HepG2 (cell line): ENCODE measurements around the gene SLC26A2.

Source experiments
- EZH2 ChIP-seq: conservative IDR thresholded peaks from 2 replicates; pipeline ENCODE4 v1.6.1; 2012; ENCODE audit warnings: mild to moderate bottlenecking, low read depth, low read length, moderate library complexity
- MIXL1 ChIP-seq: IDR thresholded peaks from 2 replicates; pipeline ENCODE4 v1.6.1; 2016
- TAF1 ChIP-seq: sonication (generic); formaldehyde crosslinking; IDR thresholded peaks from 2 replicates; pipeline ENCODE4 v1.4.0; 2020; ENCODE audit warnings: missing genetic modification reagents
- TARDBP ChIP-seq: sonication (generic); formaldehyde crosslinking; IDR thresholded peaks from 2 replicates; pipeline ENCODE4 v1.8.0; 2022; ENCODE audit warnings: mild to moderate bottlenecking, missing genetic modification reagents
- ZBTB21 ChIP-seq: sonication (generic); formaldehyde crosslinking; IDR thresholded peaks from 2 replicates; pipeline ENCODE4 v1.4.0; 2020; ENCODE audit warnings: missing genetic modification reagents
- ZNF333 ChIP-seq: sonication (generic); formaldehyde crosslinking; IDR thresholded peaks from 2 replicates; pipeline ENCODE4 v1.4.0; 2020; ENCODE audit warnings: mild to moderate bottlenecking, missing genetic modification reagents, borderline replicate concordance
- TF ChIP-seq, protein P1 (sequence below): IDR thresholded peaks from 2 replicates; pipeline ENCODE4 v1.6.1; 2018; ENCODE audit warnings: missing genetic modification reagents
- TF ChIP-seq, protein P2 (sequence below): IDR thresholded peaks from 2 replicates; pipeline ENCODE4 v1.6.1; 2016; ENCODE audit warnings: low read depth

DNA sequence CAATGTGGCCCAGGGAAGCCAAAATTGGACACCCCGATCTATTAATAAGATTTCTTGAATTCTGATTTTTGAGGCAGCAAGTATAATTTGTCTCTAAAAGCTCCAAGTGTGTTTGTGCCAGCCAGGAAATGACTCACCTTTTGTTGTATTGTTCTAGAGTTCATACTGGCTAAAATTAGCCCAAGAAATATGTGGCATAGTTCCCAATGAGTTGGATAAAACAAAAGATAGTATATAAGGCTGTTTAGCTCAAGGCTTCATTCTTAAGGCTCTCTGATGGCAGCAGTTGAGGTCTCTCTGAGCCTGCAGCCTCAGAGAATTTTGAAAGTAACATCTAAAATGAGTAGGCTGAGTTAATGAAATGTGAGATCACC is 61.6 kb downstream of the SLC26A2 start:
- TF ChIP-seq MIXL1 (CRISPR knock-in tag) (no peak), ZBTB21 (CRISPR knock-in tag) (no peak), ZNF333 (no peak), TARDBP (no peak), EZH2 (no peak), TAF1 (no peak)
- TF ChIP-seq, protein P1, sequence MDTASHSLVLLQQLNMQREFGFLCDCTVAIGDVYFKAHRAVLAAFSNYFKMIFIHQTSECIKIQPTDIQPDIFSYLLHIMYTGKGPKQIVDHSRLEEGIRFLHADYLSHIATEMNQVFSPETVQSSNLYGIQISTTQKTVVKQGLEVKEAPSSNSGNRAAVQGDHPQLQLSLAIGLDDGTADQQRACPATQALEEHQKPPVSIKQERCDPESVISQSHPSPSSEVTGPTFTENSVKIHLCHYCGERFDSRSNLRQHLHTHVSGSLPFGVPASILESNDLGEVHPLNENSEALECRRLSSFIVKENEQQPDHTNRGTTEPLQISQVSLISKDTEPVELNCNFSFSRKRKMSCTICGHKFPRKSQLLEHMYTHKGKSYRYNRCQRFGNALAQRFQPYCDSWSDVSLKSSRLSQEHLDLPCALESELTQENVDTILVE: no peak
- TF ChIP-seq, protein P2, sequence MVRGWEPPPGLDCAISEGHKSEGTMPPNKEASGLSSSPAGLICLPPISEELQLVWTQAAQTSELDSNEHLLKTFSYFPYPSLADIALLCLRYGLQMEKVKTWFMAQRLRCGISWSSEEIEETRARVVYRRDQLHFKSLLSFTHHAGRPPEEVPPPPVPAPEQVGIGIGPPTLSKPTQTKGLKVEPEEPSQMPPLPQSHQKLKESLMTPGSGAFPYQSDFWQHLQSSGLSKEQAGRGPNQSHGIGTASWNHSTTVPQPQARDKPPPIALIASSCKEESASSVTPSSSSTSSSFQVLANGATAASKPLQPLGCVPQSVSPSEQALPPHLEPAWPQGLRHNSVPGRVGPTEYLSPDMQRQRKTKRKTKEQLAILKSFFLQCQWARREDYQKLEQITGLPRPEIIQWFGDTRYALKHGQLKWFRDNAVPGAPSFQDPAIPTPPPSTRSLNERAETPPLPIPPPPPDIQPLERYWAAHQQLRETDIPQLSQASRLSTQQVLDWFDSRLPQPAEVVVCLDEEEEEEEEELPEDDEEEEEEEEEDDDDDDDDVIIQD (CRISPR knock-in tag): no peak
